Fibroblast of mammary gland (primary cell): Measurements from ENCODE around the gene LRMDA.
A peak's percentile ranks its signal among the peaks of the same experiment; 100 is the strongest.

ENCODE experiments used
- DNase-seq: peaks from one replicate; pipeline ENCODE4 v3.0.0-alpha.2; 2010; ENCODE audit warnings: low read depth
- H3K4me3 ChIP-seq: 2 replicates; pipeline ENCODE4 v1.5.1; 2011; ENCODE audit warnings: low read depth, mild to moderate bottlenecking, low read length, moderate library complexity; ENCODE audit not compliant: control insufficient read depth
- CTCF ChIP-seq: conservative IDR thresholded peaks from 2 replicates; pipeline ENCODE4 v1.5.1; 2011; ENCODE audit warnings: low read depth, low read length, inconsistent platforms; ENCODE audit not compliant: control insufficient read depth, insufficient read depth

LRMDA gene

GRCh38 chr10:75709245-75709644, 277.8 kb downstream of the LRMDA start:
- H3K4me3 ChIP-seq: no peak overlapping the region
- TF ChIP-seq CTCF: no peak
- DNase-seq: no peak

- no peak for TF ChIP-seq CTCF
- DNase-seq: no peak
Observed at GRCh38 chr10:75709811-75710210, 278.4 kb downstream of the LRMDA start.

GRCh38 chr10:75712242-75712880, 280.9 kb downstream of the LRMDA start:
- TF ChIP-seq CTCF: no peak
- DNase-seq: no peak
- no peak overlapping the region for H3K4me3 ChIP-seq

More at GRCh38 chr10:75709811-75710210, 278.4 kb downstream of the LRMDA start:
- no peak overlapping the region for H3K4me3 ChIP-seq

- no peak overlapping the region for H3K4me3 ChIP-seq
- DNase-seq: no peak
- no peak for TF ChIP-seq CTCF
Observed at GRCh38 chr10:75716506-75716905, 285.1 kb downstream of the LRMDA start.

GRCh38 chr10:75717126-75717916, 285.9 kb downstream of the LRMDA start:
- H3K4me3 ChIP-seq: no peak overlapping the region
- DNase-seq: peak; percentile 33
- no peak for TF ChIP-seq CTCF

- no peak for DNase-seq
- H3K4me3 ChIP-seq: no peak overlapping the region
- TF ChIP-seq CTCF: no peak
Observed at GRCh38 chr10:75718991-75719390, 287.6 kb downstream of the LRMDA start.

- no peak overlapping the region for H3K4me3 ChIP-seq
- TF ChIP-seq CTCF: no peak
- DNase-seq: peak; percentile 25
Observed at GRCh38 chr10:75720157-75720556, 288.7 kb downstream of the LRMDA start.
